Kasumi-1 (cell line): ENCODE results near the gene HIVEP1.
"Not testable (repeated sequence)": the region's sequence is repeated elsewhere in the genome, so short reads cannot be mapped to it uniquely, and the experiment has no call there.

Source experiments
- DNase-seq, 2 experiments: peaks; one replicate each; lab custom pipeline; 2025; lab: John Stamatoyannopoulos, UW

Gene HIVEP1

GRCh38 chr6:12088531-12088930 is 76.4 kb downstream of the HIVEP1 start:
- DNase-seq: no peak

- no peak for DNase-seq
Observed at GRCh38 chr6:12090714-12091113, 78.6 kb downstream of the HIVEP1 start.

GRCh38 chr6:12092762-12093161 is 80.7 kb downstream of the HIVEP1 start:
- no peak for DNase-seq

- no peak for DNase-seq
Observed at GRCh38 chr6:12094689-12095088, 82.6 kb downstream of the HIVEP1 start.

GRCh38 chr6:12096342-12096741 is 84.2 kb downstream of the HIVEP1 start:
- no peak for DNase-seq

- DNase-seq: no peak
Observed at GRCh38 chr6:12097791-12098190, 85.7 kb downstream of the HIVEP1 start.

GRCh38 chr6:12099623-12100338 is 87.7 kb downstream of the HIVEP1 start:
- DNase-seq: no peak

- no peak for DNase-seq
Observed at GRCh38 chr6:12101048-12101447, 88.9 kb downstream of the HIVEP1 start.

- DNase-seq: no peak
Observed at GRCh38 chr6:12101653-12102312, 89.7 kb downstream of the HIVEP1 start.

- DNase-seq: no peak
Observed at GRCh38 chr6:12102350-12102749, 90.2 kb downstream of the HIVEP1 start.

- no peak for DNase-seq
Observed at GRCh38 chr6:12103158-12103557, 91.0 kb downstream of the HIVEP1 start.

- DNase-seq: no peak
Observed at GRCh38 chr6:12105271-12105670, 93.2 kb downstream of the HIVEP1 start.

- DNase-seq: not testable (repeated sequence)
Observed at GRCh38 chr6:12108376-12108775, 96.3 kb downstream of the HIVEP1 start.

GRCh38 chr6:12110523-12111362 is 98.6 kb downstream of the HIVEP1 start:
- no peak for DNase-seq

- no peak for DNase-seq
Observed at GRCh38 chr6:12111363-12111670, 99.2 kb downstream of the HIVEP1 start.

- no peak for DNase-seq
Observed at GRCh38 chr6:12112540-12113189, 100.6 kb downstream of the HIVEP1 start.

GRCh38 chr6:12113190-12113577 is 101.1 kb downstream of the HIVEP1 start:
- no peak for DNase-seq

- DNase-seq: no peak
Observed at GRCh38 chr6:12114055-12114503, 102.0 kb downstream of the HIVEP1 start.

- no peak for DNase-seq
Observed at GRCh38 chr6:12115001-12115400, 102.9 kb downstream of the HIVEP1 start.

GRCh38 chr6:12115492-12115891 is 103.4 kb downstream of the HIVEP1 start:
- no peak for DNase-seq

GRCh38 chr6:12116264-12116800 is 104.2 kb downstream of the HIVEP1 start:
- no peak for DNase-seq

- no peak for DNase-seq
Observed at GRCh38 chr6:12116978-12117377, 104.9 kb downstream of the HIVEP1 start.
